H9 (cell line): ENCODE data around the gene HIRA. TPM values are rescaled to one million over a fixed set of nuclear protein-coding genes. Genes with fewer than 3 reads are reported as not detected.
"Not testable (repeated sequence)": the region's sequence is repeated elsewhere in the genome, so short reads cannot be mapped to it uniquely, and the experiment has no call there.

Source experiments
- DNase-seq: peaks from one replicate; pipeline ENCODE4 v3.0.0-alpha.2; 2017
- H2AFZ ChIP-seq: one replicate; pipeline ENCODE4 v1.6.1; 2013; ENCODE audit warnings: mild to moderate bottlenecking, low read length, control low read depth, moderate library complexity
- H2AK5ac ChIP-seq: 2 replicates; pipeline ENCODE4 v1.6.1; 2013; ENCODE audit warnings: low read length, control low read depth, mixed read lengths; ENCODE audit not compliant: insufficient read length
- H2BK120ac ChIP-seq: one replicate; pipeline ENCODE4 v1.6.1; 2013; ENCODE audit warnings: low read depth, mild to moderate bottlenecking, low read length, control low read depth, inconsistent platforms; ENCODE audit not compliant: poor library complexity, severe bottlenecking
- H2BK12ac ChIP-seq: 2 replicates; pipeline ENCODE4 v1.6.1; 2013; ENCODE audit warnings: low read length, control low read depth, mixed read lengths, low read depth; ENCODE audit not compliant: insufficient read length
- H2BK15ac ChIP-seq: 2 replicates; pipeline ENCODE4 v1.6.1; 2013; ENCODE audit warnings: low read depth, low read length, control low read depth
- H2BK20ac ChIP-seq: one replicate; pipeline ENCODE4 v1.6.1; 2013; ENCODE audit warnings: low read depth, mild to moderate bottlenecking, low read length, control low read depth, inconsistent platforms; ENCODE audit not compliant: poor library complexity, severe bottlenecking
- H2BK5ac ChIP-seq: 2 replicates; pipeline ENCODE4 v1.6.1; 2013; ENCODE audit warnings: low read length, control low read depth, mixed read lengths; ENCODE audit not compliant: insufficient read length
- H3K14ac ChIP-seq: 2 replicates; pipeline ENCODE4 v1.6.1; 2013; ENCODE audit warnings: low read length, control low read depth; ENCODE audit not compliant: insufficient read depth
- H3K18ac ChIP-seq: 2 replicates; pipeline ENCODE4 v1.6.1; 2013; ENCODE audit warnings: low read depth, mild to moderate bottlenecking, mixed read lengths, low read length, control low read depth; ENCODE audit not compliant: insufficient read length
- H3K23ac ChIP-seq: 2 replicates; pipeline ENCODE4 v1.6.1; 2013; ENCODE audit warnings: low read length, control low read depth, mixed read lengths, low read depth; ENCODE audit not compliant: insufficient read length
- H3K23me2 ChIP-seq: 2 replicates; pipeline ENCODE4 v1.6.1; 2013; ENCODE audit warnings: low read depth, mild to moderate bottlenecking, mixed read lengths, low read length, control low read depth; ENCODE audit not compliant: insufficient read length, poor library complexity, severe bottlenecking
- H3K27ac ChIP-seq: 2 replicates; pipeline ENCODE4 v1.5.1; 2013; ENCODE audit warnings: low read length, control low read depth, mixed read lengths, low read depth; ENCODE audit not compliant: insufficient read length
- H3K27me3 ChIP-seq: 2 replicates; pipeline ENCODE4 v1.6.1; 2013; ENCODE audit warnings: low read length, control low read depth, inconsistent platforms; ENCODE audit not compliant: insufficient read depth
- H3K4ac ChIP-seq: 2 replicates; pipeline ENCODE4 v1.6.1; 2013; ENCODE audit warnings: low read depth, mild to moderate bottlenecking, control low read depth, inconsistent platforms, low read length, moderate library complexity
- H3K4me1 ChIP-seq: 2 replicates; pipeline ENCODE4 v1.6.1; 2013; ENCODE audit warnings: low read length, control low read depth, inconsistent platforms; ENCODE audit not compliant: insufficient read depth
- H3K4me2 ChIP-seq: 2 replicates; pipeline ENCODE4 v1.6.1; 2013; ENCODE audit warnings: low read length, control low read depth, mixed read lengths; ENCODE audit not compliant: insufficient read length, insufficient read depth
- H3K56ac ChIP-seq: 2 replicates; pipeline ENCODE4 v1.6.1; 2013; ENCODE audit warnings: low read depth, mild to moderate bottlenecking, mixed read lengths, low read length, control low read depth; ENCODE audit not compliant: insufficient read length
- H3K79me1 ChIP-seq: 2 replicates; pipeline ENCODE4 v1.6.1; 2013; ENCODE audit warnings: low read depth, mild to moderate bottlenecking, moderate library complexity, low read length, control low read depth, inconsistent platforms; ENCODE audit not compliant: insufficient read depth, poor library complexity, severe bottlenecking
- H3K79me2 ChIP-seq: 2 replicates; pipeline ENCODE4 v1.6.1; 2013; ENCODE audit warnings: low read length, control low read depth, inconsistent platforms; ENCODE audit not compliant: insufficient read depth
- H3K9ac ChIP-seq: 2 replicates; pipeline ENCODE4 v1.6.1; 2013; ENCODE audit warnings: low read length, control low read depth, mixed read lengths; ENCODE audit not compliant: insufficient read length; ENCODE audit errors: extremely low read depth
- H3K9me3 ChIP-seq: one replicate; pipeline ENCODE4 v1.6.1; 2013; ENCODE audit warnings: low read depth, low read length, inconsistent platforms; ENCODE audit not compliant: control insufficient read depth
- H3T11ph ChIP-seq: one replicate; pipeline ENCODE4 v1.6.1; 2013; ENCODE audit warnings: mild to moderate bottlenecking, low read length, control low read depth, inconsistent platforms
- H4K20me1 ChIP-seq: one replicate; pipeline ENCODE4 v1.6.1; 2013; ENCODE audit not compliant: control insufficient read depth, insufficient read length, insufficient read depth
- H4K5ac ChIP-seq: 2 replicates; pipeline ENCODE4 v1.6.1; 2013; ENCODE audit warnings: low read depth, mild to moderate bottlenecking, mixed read lengths, low read length, control low read depth; ENCODE audit not compliant: insufficient read length
- H4K8ac ChIP-seq: replicated peaks from 2 replicates; pipeline ENCODE4 v1.6.1; 2013; ENCODE audit warnings: low read length, control low read depth, mixed read lengths, low read depth; ENCODE audit not compliant: insufficient read length
- H4K91ac ChIP-seq: 2 replicates; pipeline ENCODE4 v1.6.1; 2013; ENCODE audit warnings: low read depth, mild to moderate bottlenecking, moderate library complexity, mixed read lengths, low read length, control low read depth; ENCODE audit not compliant: insufficient read length
- H3K27ac Mint-ChIP-seq, 3 experiments: 2 replicates in 2 of 3; 3 replicates in 1 of 3; pipeline ENCODE4 v1.8.0; 2020 to 2021; ENCODE audit warnings: mixed read lengths in 3 of 3, mild to moderate bottlenecking in 1 of 3, moderate library complexity in 1 of 3
- H3K27me3 Mint-ChIP-seq: 2 replicates; pipeline ENCODE4 v1.8.0; 2021; ENCODE audit warnings: low read depth, mild to moderate bottlenecking, moderate library complexity, mixed read lengths
- H3K36me3 Mint-ChIP-seq, 3 experiments: 2 replicates in 2 of 3; 3 replicates in 1 of 3; pipeline ENCODE4 v1.8.0; 2020 to 2021; ENCODE audit warnings: low read depth in 3 of 3, mixed read lengths in 3 of 3; ENCODE audit not compliant: insufficient read depth in 1 of 3
- H3K4me1 Mint-ChIP-seq, 2 experiments: 2 replicates each; pipeline ENCODE4 v1.8.0; 2020; ENCODE audit warnings: mixed read lengths in 2 of 2
- H3K4me3 Mint-ChIP-seq, 2 experiments: 2 replicates in 1 of 2; 3 replicates in 1 of 2; pipeline ENCODE4 v1.8.0; 2020 to 2021; ENCODE audit warnings: mild to moderate bottlenecking in 2 of 2, mixed read lengths in 2 of 2, moderate library complexity in 1 of 2
- H3K9me3 Mint-ChIP-seq, 2 experiments: 2 replicates in 1 of 2; 3 replicates in 1 of 2; pipeline ENCODE4 v1.8.0; 2020; ENCODE audit warnings: mild to moderate bottlenecking in 2 of 2, mixed read lengths in 2 of 2, moderate library complexity in 1 of 2
- WGBS: extraction: QIAGEN DNeasy Blood & Tissue Kit; methylation state at CpG from one replicate; pipeline ENCODE4 v1.1.7; 2013; ENCODE audit warnings: missing lambda C conversion rate, low lambda C conversion rate, mixed read lengths; ENCODE audit not compliant: insufficient read length; ENCODE audit errors: extremely low coverage; 5-methylcytosine and 5-hydroxymethylcytosine counted together
- total RNA-seq: library from RNA; stranded (reverse); gene quantifications from 2 replicates; pipeline ENCODE4 v1.2.1, GENCODE V29; 2021
- TF ChIP-seq, protein P1 (sequence below): fragments of 200-600 bp; sonication (generic); conservative IDR thresholded peaks from 3 replicates; pipeline ENCODE4 v1.8.0; 2021; ENCODE audit warnings: antibody characterized with exemption, mild to moderate bottlenecking

HIRA gene
- total RNA-seq, 1 experiment from 2014 or later = 51.9 TPM

DNA sequence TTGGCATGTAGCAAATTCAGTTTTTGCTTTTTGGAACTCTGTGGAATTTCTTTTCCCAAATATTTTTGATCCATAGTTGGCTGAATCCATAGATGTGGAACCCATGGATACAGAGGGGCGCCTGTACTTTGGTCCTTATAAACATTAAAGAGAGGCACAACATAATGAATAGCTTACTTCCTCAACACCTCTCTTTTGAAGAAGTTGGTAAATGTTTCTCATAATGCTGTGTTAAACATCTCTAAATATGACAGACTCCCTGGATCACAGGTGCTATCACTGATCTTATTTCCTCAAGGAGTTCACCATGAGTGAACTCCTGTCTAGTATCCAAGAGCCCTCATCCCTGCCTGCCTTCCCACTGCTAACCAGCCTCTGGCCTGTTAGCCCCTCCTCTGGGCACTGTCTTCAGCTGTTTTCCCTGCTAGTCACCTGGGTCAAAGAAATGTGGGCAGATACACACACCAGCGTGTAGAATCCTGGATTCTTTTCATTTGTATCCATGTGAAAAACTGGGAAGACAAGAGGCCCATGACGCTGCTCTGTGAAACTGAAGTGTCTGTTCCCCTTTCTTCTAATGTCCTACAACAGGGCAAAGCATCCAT, 63.7 kb downstream of the HIRA start:
- H3K27me3 Mint-ChIP-seq = no peaks in the 10 kb centered on the region
- no peaks in the 10 kb centered on the region for H3K9me3 ChIP-seq
- H3K4me3 Mint-ChIP-seq = no peak overlapping the region
- H2BK12ac ChIP-seq = no peak overlapping the region
- no peak overlapping the region for H3K18ac ChIP-seq
- no CpG with 5 or more reads among the region's 3 CpGs for WGBS
- no peaks in the 10 kb centered on the region for H3K79me2 ChIP-seq
- no peak overlapping the region for H2BK5ac ChIP-seq
- H4K91ac ChIP-seq = no peak overlapping the region
- H3K4me2 ChIP-seq = no peak overlapping the region
- H3K4me1 Mint-ChIP-seq = no peaks in the 10 kb centered on the region
- DNase-seq = no peak
- no peak overlapping the region for H3K23ac ChIP-seq
- no peaks in the 10 kb centered on the region for H3K4me1 ChIP-seq
- H2AK5ac ChIP-seq = no peak overlapping the region
- no peak overlapping the region for H3K9ac ChIP-seq
- H2BK15ac ChIP-seq = no peak overlapping the region
- H3K14ac ChIP-seq = no peak overlapping the region
- no peaks in the 10 kb centered on the region for H4K20me1 ChIP-seq
- no peak overlapping the region for H2AFZ ChIP-seq
- no peak overlapping the region for H4K8ac ChIP-seq
- H4K5ac ChIP-seq = no peak overlapping the region
- TF ChIP-seq, protein P1, sequence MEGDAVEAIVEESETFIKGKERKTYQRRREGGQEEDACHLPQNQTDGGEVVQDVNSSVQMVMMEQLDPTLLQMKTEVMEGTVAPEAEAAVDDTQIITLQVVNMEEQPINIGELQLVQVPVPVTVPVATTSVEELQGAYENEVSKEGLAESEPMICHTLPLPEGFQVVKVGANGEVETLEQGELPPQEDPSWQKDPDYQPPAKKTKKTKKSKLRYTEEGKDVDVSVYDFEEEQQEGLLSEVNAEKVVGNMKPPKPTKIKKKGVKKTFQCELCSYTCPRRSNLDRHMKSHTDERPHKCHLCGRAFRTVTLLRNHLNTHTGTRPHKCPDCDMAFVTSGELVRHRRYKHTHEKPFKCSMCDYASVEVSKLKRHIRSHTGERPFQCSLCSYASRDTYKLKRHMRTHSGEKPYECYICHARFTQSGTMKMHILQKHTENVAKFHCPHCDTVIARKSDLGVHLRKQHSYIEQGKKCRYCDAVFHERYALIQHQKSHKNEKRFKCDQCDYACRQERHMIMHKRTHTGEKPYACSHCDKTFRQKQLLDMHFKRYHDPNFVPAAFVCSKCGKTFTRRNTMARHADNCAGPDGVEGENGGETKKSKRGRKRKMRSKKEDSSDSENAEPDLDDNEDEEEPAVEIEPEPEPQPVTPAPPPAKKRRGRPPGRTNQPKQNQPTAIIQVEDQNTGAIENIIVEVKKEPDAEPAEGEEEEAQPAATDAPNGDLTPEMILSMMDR = no peak
- no peaks in the 10 kb centered on the region for H3K23me2 ChIP-seq
- H3K79me1 ChIP-seq = no peaks in the 10 kb centered on the region
- H2BK120ac ChIP-seq = no peak overlapping the region
- peaks cover 13 to 54% (median 50%) of the 10 kb centered on the region in 3 experiments; a peak in 6 of 7 replicates for H3K36me3 Mint-ChIP-seq
- no peaks in the 10 kb centered on the region for H3K27me3 ChIP-seq
- H3K27ac ChIP-seq = no peak overlapping the region
- no peaks in the 10 kb centered on the region for H3K9me3 Mint-ChIP-seq
- H3K4ac ChIP-seq = no peak overlapping the region
- no peak overlapping the region for H3T11ph ChIP-seq
- no peak overlapping the region; a peak in 1 of 7 replicates for H3K27ac Mint-ChIP-seq
- no peak overlapping the region for H2BK20ac ChIP-seq
- no peak overlapping the region for H3K56ac ChIP-seq

DNA sequence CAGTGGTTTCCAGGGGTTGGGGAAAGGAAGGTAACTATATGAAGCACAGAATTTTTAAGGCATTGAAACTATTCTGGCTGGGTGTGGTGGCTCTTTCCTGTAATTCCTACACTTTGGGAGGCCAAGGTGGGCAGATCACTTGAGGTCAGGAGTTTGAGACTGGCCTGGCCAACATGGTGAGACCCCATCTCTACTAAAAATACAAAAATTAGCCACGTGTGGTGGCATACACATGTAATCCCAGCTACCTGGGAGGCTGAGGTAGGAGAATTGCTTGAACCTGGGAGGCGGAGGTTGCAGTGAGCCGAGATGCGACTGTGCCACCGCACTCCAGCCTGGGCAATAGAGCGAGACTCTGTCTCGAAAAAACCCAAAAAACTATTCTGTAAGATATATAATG, 68.0 kb downstream of the HIRA start:
- not testable (repeated sequence) for H2BK20ac ChIP-seq, H2BK12ac ChIP-seq, H3T11ph ChIP-seq, H3K9me3 Mint-ChIP-seq, H3K79me2 ChIP-seq, H3K56ac ChIP-seq, H2AK5ac ChIP-seq, H4K8ac ChIP-seq, H3K27ac Mint-ChIP-seq, H3K4me3 Mint-ChIP-seq, H3K23me2 ChIP-seq, H3K79me1 ChIP-seq, H2BK5ac ChIP-seq, H2BK120ac ChIP-seq, H3K9me3 ChIP-seq, H3K4ac ChIP-seq, H3K14ac ChIP-seq, H3K27ac ChIP-seq, H3K4me1 Mint-ChIP-seq, H2AFZ ChIP-seq, H3K23ac ChIP-seq, H3K27me3 Mint-ChIP-seq, H3K18ac ChIP-seq, H4K20me1 ChIP-seq, H3K4me1 ChIP-seq, H3K27me3 ChIP-seq, DNase-seq, H2BK15ac ChIP-seq, H3K4me2 ChIP-seq, H3K9ac ChIP-seq, H4K5ac ChIP-seq, H4K91ac ChIP-seq
- peaks cover 33 to 63% (median 57%) of the 10 kb centered on the region in 3 experiments; a peak in 6 of 7 replicates for H3K36me3 Mint-ChIP-seq
- WGBS = no CpG with 5 or more reads among the region's 7 CpGs
